HUES48 (cell line): Measurements from ENCODE around the gene WDR64.

ENCODE experiments used
- H3K27ac ChIP-seq: one replicate; pipeline ENCODE4 v1.7.0; 2013; ENCODE audit warnings: low read depth, low read length, inconsistent platforms
- H3K27me3 ChIP-seq: 2 replicates; pipeline ENCODE4 v1.6.1; 2013; ENCODE audit warnings: mild to moderate bottlenecking, low read length; ENCODE audit not compliant: control insufficient read depth, insufficient read depth
- H3K36me3 ChIP-seq: 2 replicates; pipeline ENCODE4 v1.6.1; 2013; ENCODE audit warnings: low read length; ENCODE audit not compliant: control insufficient read depth, insufficient read depth
- H3K4me1 ChIP-seq: 2 replicates; pipeline ENCODE4 v1.6.1; 2013; ENCODE audit warnings: mild to moderate bottlenecking, low read length; ENCODE audit not compliant: control insufficient read depth, insufficient read depth
- H3K4me3 ChIP-seq: 2 replicates; pipeline ENCODE4 v1.5.1; 2013; ENCODE audit warnings: mild to moderate bottlenecking, low read depth, low read length
- H3K9ac ChIP-seq: 2 replicates; pipeline ENCODE4 v1.6.1; 2013; ENCODE audit warnings: mild to moderate bottlenecking, low read depth, low read length, moderate library complexity
- H3K9me3 ChIP-seq: 2 replicates; pipeline ENCODE4 v1.6.1; 2013; ENCODE audit warnings: low read length; ENCODE audit not compliant: control insufficient read depth, insufficient read depth

The WDR64 gene

DNA sequence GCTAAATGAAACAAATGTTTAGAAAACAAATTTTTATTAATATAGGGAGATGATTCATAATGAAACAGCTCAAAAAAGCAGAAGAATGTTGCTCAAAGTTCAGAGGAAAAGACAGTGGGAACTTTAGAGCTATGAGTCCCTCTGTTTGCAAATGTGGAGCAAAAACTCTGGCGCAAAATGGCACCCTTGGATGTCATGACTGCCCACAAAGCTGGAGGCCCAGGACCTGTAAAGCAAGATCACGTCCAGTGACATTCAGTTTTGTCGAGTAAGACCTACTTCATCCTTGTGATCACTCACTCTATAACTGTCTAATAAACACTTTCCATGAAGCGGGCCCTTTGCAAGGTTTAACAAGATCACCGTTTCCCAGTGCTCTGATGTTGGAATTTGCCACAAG is 186.8 kb downstream of the WDR64 start:
- H3K9ac ChIP-seq = no peak overlapping the region
- H3K4me1 ChIP-seq = no peaks in the 10 kb centered on the region
- no peak overlapping the region for H3K27ac ChIP-seq

DNA sequence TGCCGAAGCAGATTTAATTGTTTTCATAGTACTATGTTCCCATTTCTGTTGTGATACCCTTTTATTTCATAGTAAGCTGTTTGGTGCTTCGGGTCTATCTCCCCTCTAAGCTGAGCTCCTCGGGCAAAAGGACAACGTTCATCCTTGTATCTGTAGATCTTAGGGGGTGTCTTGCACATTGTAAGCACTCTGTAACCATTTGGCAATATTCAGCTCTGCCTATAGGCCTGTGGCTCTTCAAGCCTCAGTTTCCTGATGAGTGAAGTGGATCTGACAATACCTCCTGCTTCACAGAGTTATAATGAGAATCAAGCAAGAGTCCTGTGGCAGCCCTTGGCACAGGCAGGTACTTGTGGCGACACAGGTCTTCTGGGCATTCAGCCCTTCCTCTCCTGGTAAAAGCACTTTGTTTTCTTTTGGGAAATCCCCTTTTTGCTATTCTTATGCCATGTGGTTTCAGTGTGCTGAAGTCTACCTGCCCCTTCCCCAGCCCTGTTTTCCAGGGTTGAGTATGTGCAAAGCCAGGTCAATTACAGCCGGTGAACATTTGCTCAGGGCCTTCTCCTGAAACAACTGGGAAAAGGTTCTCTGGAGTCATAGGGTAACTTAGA is 187.4 kb downstream of the WDR64 start:
- H3K27me3 ChIP-seq = no peaks in the 10 kb centered on the region
- no peak overlapping the region for H3K27ac ChIP-seq
- H3K9ac ChIP-seq = no peak overlapping the region
- no peaks in the 10 kb centered on the region for H3K9me3 ChIP-seq
- H3K4me1 ChIP-seq = no peaks in the 10 kb centered on the region
- H3K4me3 ChIP-seq = no peak overlapping the region
- H3K36me3 ChIP-seq = no peaks in the 10 kb centered on the region

More for the DNA sequence above, 186.8 kb downstream of the WDR64 start:
- H3K9me3 ChIP-seq = no peaks in the 10 kb centered on the region
- H3K4me3 ChIP-seq = no peak overlapping the region
- no peaks in the 10 kb centered on the region for H3K27me3 ChIP-seq
- H3K36me3 ChIP-seq = no peaks in the 10 kb centered on the region

- H3K4me1 ChIP-seq = no peaks in the 10 kb centered on the region
- no peaks in the 10 kb centered on the region for H3K9me3 ChIP-seq
- no peak overlapping the region for H3K4me3 ChIP-seq
- H3K36me3 ChIP-seq = no peaks in the 10 kb centered on the region
- H3K9ac ChIP-seq = no peak overlapping the region
- H3K27ac ChIP-seq = no peak overlapping the region
- H3K27me3 ChIP-seq = no peaks in the 10 kb centered on the region
Observed at GRCh38 chr1:241840164-241840563, 188.1 kb downstream of the WDR64 start.

- Histone ChIP-seq H3K27ac (no peak overlapping the region), H3K9ac (no peak overlapping the region), H3K9me3 (no peaks in the 10 kb centered on the region), H3K36me3 (no peaks in the 10 kb centered on the region), H3K27me3 (no peaks in the 10 kb centered on the region), H3K4me3 (no peak overlapping the region), H3K4me1 (no peaks in the 10 kb centered on the region)
Observed at GRCh38 chr1:241841691-241842090, 189.6 kb downstream of the WDR64 start.

GRCh38 chr1:241842565-241842964 is 190.5 kb downstream of the WDR64 start:
- Histone ChIP-seq H3K36me3 (no peaks in the 10 kb centered on the region), H3K4me1 (peaks cover 6% of the 10 kb centered on the region), H3K27me3 (no peaks in the 10 kb centered on the region), H3K4me3 (no peak overlapping the region), H3K9ac (no peak overlapping the region), H3K27ac (no peak overlapping the region), H3K9me3 (no peaks in the 10 kb centered on the region)

DNA sequence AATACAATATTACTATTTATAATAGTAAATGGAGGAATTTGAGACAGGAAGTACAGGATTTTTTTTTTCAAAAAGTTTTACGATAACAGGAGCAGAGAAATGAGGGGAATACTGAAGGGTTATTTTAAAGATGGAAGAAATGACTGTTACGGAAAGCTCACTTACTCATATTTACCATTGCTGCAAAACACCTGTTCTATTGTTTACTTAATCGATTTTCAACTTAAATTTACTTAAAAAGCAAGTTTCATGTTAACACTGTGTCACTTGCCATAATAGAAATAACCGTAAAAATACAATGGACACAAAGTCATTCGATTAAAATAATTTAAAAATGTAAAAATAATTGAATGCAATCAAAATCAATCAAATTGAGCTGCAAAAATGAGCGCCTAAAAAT is 192.5 kb downstream of the WDR64 start:
- Histone ChIP-seq H3K27ac (no peak overlapping the region), H3K9ac (no peak overlapping the region), H3K36me3 (peaks cover 2% of the 10 kb centered on the region; the same call in 1 of the 2 replicates), H3K4me3 (no peak overlapping the region), H3K9me3 (no peaks in the 10 kb centered on the region), H3K4me1 (peaks cover 12% of the 10 kb centered on the region), H3K27me3 (no peaks in the 10 kb centered on the region)

DNA sequence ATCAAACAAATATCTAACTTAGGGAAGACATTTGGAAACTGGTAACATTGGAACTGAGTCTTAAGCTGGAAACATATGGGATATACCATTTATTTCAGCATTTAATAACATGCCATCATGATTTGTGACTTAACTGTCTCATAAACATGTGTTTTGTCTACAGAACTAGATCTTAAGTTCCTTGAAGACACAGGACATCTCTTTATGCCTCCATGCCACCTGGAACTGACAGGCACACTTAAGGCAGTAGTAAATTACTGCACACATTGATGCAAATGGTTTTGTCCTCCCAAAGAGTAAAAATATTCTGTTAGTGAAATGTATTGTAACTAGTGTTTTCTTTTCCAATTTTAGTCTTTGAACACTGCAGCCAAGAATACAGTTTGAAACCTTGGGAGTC is 194.3 kb downstream of the WDR64 start:
- peaks cover 16% of the 10 kb centered on the region for H3K36me3 ChIP-seq
- no peaks in the 10 kb centered on the region for H3K9me3 ChIP-seq
- H3K4me3 ChIP-seq = no peak overlapping the region
- H3K27me3 ChIP-seq = no peaks in the 10 kb centered on the region
- H3K9ac ChIP-seq = no peak overlapping the region
- H3K27ac ChIP-seq = no peak overlapping the region
- peaks cover 12% of the 10 kb centered on the region for H3K4me1 ChIP-seq

DNA sequence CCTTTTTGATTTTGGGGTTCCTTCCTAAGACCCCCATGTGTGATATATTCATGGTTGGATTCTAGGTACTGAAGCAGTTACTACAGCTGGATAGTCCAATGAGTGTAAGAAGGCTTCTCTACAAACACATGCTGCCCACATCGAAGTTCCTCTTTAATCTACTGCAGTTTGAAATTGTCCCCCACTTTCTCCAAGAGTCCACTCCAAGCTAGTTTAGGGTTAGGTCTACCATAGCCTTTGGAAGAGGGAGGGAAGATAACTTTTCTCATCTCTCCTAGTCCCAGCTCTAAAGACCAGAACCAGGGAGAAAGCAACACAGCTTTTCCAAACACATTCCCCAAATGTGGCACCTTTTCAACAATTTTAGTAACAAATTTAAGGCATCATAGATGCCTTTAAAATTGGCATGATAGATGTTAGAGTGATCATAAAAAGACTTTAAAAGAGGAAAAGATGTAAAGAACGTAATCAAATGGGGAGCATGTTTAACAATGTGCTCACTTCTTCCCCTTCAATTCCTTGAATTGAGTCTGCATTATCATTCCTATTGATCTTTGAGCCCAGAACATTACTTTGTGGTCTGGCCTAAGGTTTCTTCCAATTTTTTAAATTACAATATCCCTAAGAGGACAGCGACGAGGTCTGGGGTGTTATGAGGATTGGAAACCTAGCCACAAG is 194.9 kb downstream of the WDR64 start:
- H3K9ac ChIP-seq = peak overlapping the region; percentile 92
- no peaks in the 10 kb centered on the region for H3K9me3 ChIP-seq
- H3K27ac ChIP-seq = peak overlapping the region; percentile 99
- peaks cover 22% of the 10 kb centered on the region for H3K36me3 ChIP-seq
- no peaks in the 10 kb centered on the region for H3K27me3 ChIP-seq
- peaks cover 12% of the 10 kb centered on the region for H3K4me1 ChIP-seq
- H3K4me3 ChIP-seq = peak overlapping the region; percentile 98

GRCh38 chr1:241847540-241847795 is 195.4 kb downstream of the WDR64 start:
- no peaks in the 10 kb centered on the region for H3K9me3 ChIP-seq
- H3K36me3 ChIP-seq = peaks cover 27% of the 10 kb centered on the region
- H3K4me1 ChIP-seq = peaks cover 12% of the 10 kb centered on the region
- peak overlapping the region; percentile 92 for H3K9ac ChIP-seq
- H3K27ac ChIP-seq = peak overlapping the region; percentile 99
- peak overlapping the region; percentile 98 for H3K4me3 ChIP-seq
- no peaks in the 10 kb centered on the region for H3K27me3 ChIP-seq

DNA sequence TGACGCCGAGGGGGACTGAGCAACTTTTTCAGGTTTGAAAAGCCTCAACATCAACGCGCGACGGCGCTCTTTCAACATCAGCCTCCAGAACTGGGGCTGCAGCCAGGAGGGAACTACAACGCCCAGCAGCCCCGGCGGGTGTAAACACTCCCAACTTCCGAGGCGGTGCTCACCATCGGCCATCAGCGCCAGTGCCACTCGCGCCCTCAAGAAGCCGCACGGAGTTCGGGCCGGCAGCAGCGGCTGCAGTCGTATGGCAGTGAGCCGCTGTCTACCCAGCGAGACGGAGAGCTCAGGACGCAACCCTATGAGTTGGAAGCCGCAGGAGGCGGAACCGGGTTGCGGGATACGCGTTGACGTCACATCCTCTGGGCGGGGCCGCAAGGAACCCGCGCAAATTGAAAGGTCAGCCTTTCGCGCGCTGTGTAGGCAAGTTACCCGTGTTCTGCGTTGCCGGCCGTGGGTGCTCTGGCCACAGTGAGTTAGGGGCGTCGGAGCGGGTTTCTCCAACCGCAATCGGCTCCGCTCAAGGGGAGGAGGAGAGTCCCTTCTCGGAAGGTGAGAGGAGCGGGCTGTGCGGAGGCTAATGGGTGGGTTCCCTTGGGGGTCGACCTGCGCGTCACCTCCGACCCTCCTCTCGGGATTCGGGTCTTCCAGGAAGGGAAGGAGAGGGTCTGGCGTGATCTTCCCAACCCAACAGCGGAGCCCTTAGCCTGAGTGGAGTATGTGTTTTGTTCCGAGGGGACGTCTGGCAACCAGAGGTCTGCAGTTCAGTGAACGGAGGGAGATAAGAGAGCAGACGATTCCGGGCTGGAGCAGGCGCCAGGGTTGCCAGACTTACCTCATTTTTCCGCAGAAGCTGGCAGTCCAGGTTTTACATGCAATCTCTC is 196.0 kb downstream of the WDR64 start, which contains the start of gene EXO1:
EXO1 (plus strand) TSS at position 409 of the 890 bp plus-strand sequence. CDS start 2,222 bp downstream, outside the sequence.
- Histone ChIP-seq H3K4me3 (peak within 1 kb of the TSS; percentile 98), H3K27me3 (no peaks in the 10 kb centered on the region), H3K9me3 (no peaks in the 10 kb centered on the region), H3K9ac (peak within 1 kb of the TSS; percentile 92), H3K4me1 (peaks cover 12% of the 10 kb centered on the region), H3K27ac (peak within 1 kb of the TSS; percentile 99), H3K36me3 (peaks cover 31% of the 10 kb centered on the region)
